ENCODE data around the gene NEGR1.

Gene NEGR1

GRCh38 chr1:71655604-71656003, 626.7 kb downstream of the NEGR1 start:
- no peak for TF ChIP-seq CTCF (IDR thresholded peaks at IDR 0.05)

GRCh38 chr1:71653952-71654351, 628.4 kb downstream of the NEGR1 start:
- no peak for TF ChIP-seq CTCF (IDR thresholded peaks at IDR 0.05)

- no peak for TF ChIP-seq CTCF (IDR thresholded peaks at IDR 0.05)
Measured at GRCh38 chr1:71651214-71651613, 631.1 kb downstream of the NEGR1 start.

GRCh38 chr1:71650119-71650518, 632.2 kb downstream of the NEGR1 start:
- no peak for TF ChIP-seq CTCF (IDR thresholded peaks at IDR 0.05)

- no peak for TF ChIP-seq CTCF (IDR thresholded peaks at IDR 0.05)
Measured at GRCh38 chr1:71649608-71650007, 632.7 kb downstream of the NEGR1 start.

GRCh38 chr1:71647513-71648300, 634.6 kb downstream of the NEGR1 start:
- TF ChIP-seq CTCF (IDR thresholded peaks at IDR 0.05), result no peak

- TF ChIP-seq CTCF (IDR thresholded peaks at IDR 0.05), result no peak
Measured at GRCh38 chr1:71645015-71645414, 637.3 kb downstream of the NEGR1 start.

- no peak for TF ChIP-seq CTCF (IDR thresholded peaks at IDR 0.05)
Measured at GRCh38 chr1:71641903-71642302, 640.4 kb downstream of the NEGR1 start.
